DOHH2 (cell line): ENCODE data around the gene DDR1.

ENCODE experiments used
- H3F3A ChIP-seq: fragments of 200-600 bp; sonication (generic), shearing (Covaris generic); 2 replicates; pipeline ENCODE4 v1.6.0; 2016; ENCODE audit warnings: antibody characterized with exemption, mild to moderate bottlenecking; ENCODE audit not compliant: control insufficient read depth, insufficient read depth
- H3K27ac ChIP-seq: fragments of 200-600 bp; sonication (generic); 2 replicates; pipeline ENCODE4 v1.5.1; 2014; ENCODE audit warnings: low read depth, mild to moderate bottlenecking, low read length, moderate library complexity
- H3K27me3 ChIP-seq: fragments of 200-600 bp; sonication (generic); 2 replicates; pipeline ENCODE4 v1.6.1; 2014; ENCODE audit warnings: mild to moderate bottlenecking, low read length, mixed read lengths; ENCODE audit not compliant: control insufficient read depth
- H3K36me3 ChIP-seq: fragments of 200-600 bp; sonication (generic); 2 replicates; pipeline ENCODE4 v1.6.1; 2014; ENCODE audit warnings: mild to moderate bottlenecking, low read length, moderate library complexity, mixed read lengths; ENCODE audit not compliant: control insufficient read depth
- H3K4me1 ChIP-seq: fragments of 200-600 bp; sonication (generic); 2 replicates; pipeline ENCODE4 v1.6.1; 2014; ENCODE audit warnings: mild to moderate bottlenecking, low read length, mixed read lengths; ENCODE audit not compliant: control insufficient read depth
- H3K4me2 ChIP-seq: fragments of 200-600 bp; sonication (generic); 2 replicates; pipeline ENCODE4 v1.6.0; 2014; ENCODE audit warnings: mild to moderate bottlenecking, low read length, moderate library complexity
- H3K4me3 ChIP-seq: fragments of 200-600 bp; sonication (generic); 2 replicates; pipeline ENCODE4 v1.5.1; 2014; ENCODE audit warnings: mild to moderate bottlenecking, low read length, mixed read lengths
- H3K79me2 ChIP-seq: fragments of 200-600 bp; sonication (generic); 2 replicates; pipeline ENCODE4 v1.6.1; 2014; ENCODE audit warnings: mild to moderate bottlenecking, low read length, mixed read lengths; ENCODE audit not compliant: control insufficient read depth
- H3K9me2 ChIP-seq: fragments of 200-600 bp; sonication (generic); replicated peaks from 2 replicates; pipeline ENCODE4 v1.6.1; 2014; ENCODE audit warnings: mild to moderate bottlenecking, low read length, mixed read lengths; ENCODE audit not compliant: control insufficient read depth
- H3K9me3 ChIP-seq: fragments of 200-600 bp; sonication (generic); 2 replicates; pipeline ENCODE4 v1.6.1; 2014; ENCODE audit warnings: antibody characterized with exemption, low read length, mixed read lengths; ENCODE audit not compliant: control insufficient read depth, insufficient read depth
- H4K20me1 ChIP-seq: fragments of 200-600 bp; sonication (generic); 2 replicates; pipeline ENCODE4 v1.6.0; 2014; ENCODE audit warnings: low read depth, mild to moderate bottlenecking, antibody characterized with exemption, low read length, moderate library complexity; ENCODE audit not compliant: control insufficient read depth, insufficient read depth
- CTCF ChIP-seq: fragments of 200-600 bp; sonication (generic); IDR thresholded peaks from one replicate; pipeline ENCODE4 v1.5.1; 2014; ENCODE audit warnings: antibody characterized with exemption, mild to moderate bottlenecking, low read depth, low read length; ENCODE audit not compliant: poor library complexity, severe bottlenecking
- EZH2phosphoT487 ChIP-seq: fragments of 200-600 bp; sonication (generic); IDR thresholded peaks from 2 replicates; pipeline ENCODE4 v1.6.1; 2017; ENCODE audit warnings: borderline replicate concordance, mild to moderate bottlenecking, antibody characterized with exemption, low read length, moderate library complexity, mixed read lengths

Gene DDR1

DNA sequence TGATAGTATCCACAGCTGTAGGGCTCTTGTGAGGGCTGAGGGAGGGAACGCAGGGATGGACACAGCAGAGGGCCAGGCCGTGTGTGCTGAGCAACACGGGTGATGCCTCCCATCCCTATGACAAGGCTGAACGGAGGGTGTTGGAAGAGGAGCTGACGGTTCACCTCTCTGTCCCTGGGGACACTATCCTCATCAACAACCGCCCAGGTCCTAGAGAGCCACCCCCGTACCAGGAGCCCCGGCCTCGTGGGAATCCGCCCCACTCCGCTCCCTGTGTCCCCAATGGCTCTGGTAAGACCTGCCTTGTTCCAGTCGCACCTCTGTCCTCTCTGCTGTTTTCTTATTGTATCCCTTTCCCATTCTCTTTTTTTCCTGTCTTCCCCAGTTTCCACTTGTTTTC lies 10.1 kb downstream of the DDR1 start:
- H3K36me3 ChIP-seq, result peaks cover 6% of the 10 kb centered on the region; the same call in 1 of the 2 replicates
- no peak overlapping the region for H3K4me2 ChIP-seq
- no peaks in the 10 kb centered on the region for H3K27me3 ChIP-seq
- H3F3A ChIP-seq, result no peaks in the 10 kb centered on the region
- H3K9me3 ChIP-seq, result no peaks in the 10 kb centered on the region
- H3K79me2 ChIP-seq, result no peaks in the 10 kb centered on the region
- H3K9me2 ChIP-seq, result no peaks in the 10 kb centered on the region
- no peak overlapping the region for H3K4me3 ChIP-seq
- H4K20me1 ChIP-seq, result no peaks in the 10 kb centered on the region
- no peaks in the 10 kb centered on the region for H3K4me1 ChIP-seq
- no peak overlapping the region for H3K27ac ChIP-seq
- TF ChIP-seq EZH2phosphoT487 (no peak), CTCF (no peak)

DNA sequence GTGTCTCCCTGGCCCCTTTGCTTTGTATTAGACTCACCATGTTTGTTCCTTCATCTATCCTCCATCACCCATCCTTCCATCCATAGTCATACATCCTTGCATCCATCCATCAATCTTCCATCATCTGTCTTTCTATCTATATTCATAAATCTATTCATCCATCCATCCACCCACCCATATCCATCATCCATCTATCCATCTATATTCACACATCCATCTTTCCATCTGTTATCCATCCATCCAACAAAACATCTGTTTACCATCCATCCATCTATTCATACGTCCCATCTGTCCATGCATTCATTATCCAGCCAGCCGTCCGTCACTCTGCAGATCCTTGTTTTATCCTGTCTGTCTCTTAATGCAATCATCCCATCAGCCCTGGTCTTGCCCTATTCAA lies 10.6 kb downstream of the DDR1 start:
- TF ChIP-seq CTCF (no peak), EZH2phosphoT487 (no peak)
- Histone ChIP-seq H3K36me3 (peaks cover 9% of the 10 kb centered on the region; the same call in 1 of the 2 replicates), H3K79me2 (no peaks in the 10 kb centered on the region), H3K9me2 (no peaks in the 10 kb centered on the region), H3K27ac (no peak overlapping the region), H3K4me3 (no peak overlapping the region), H3F3A (no peaks in the 10 kb centered on the region), H3K27me3 (no peaks in the 10 kb centered on the region), H4K20me1 (no peaks in the 10 kb centered on the region), H3K4me1 (no peaks in the 10 kb centered on the region), H3K4me2 (no peak overlapping the region), H3K9me3 (no peaks in the 10 kb centered on the region)

DNA sequence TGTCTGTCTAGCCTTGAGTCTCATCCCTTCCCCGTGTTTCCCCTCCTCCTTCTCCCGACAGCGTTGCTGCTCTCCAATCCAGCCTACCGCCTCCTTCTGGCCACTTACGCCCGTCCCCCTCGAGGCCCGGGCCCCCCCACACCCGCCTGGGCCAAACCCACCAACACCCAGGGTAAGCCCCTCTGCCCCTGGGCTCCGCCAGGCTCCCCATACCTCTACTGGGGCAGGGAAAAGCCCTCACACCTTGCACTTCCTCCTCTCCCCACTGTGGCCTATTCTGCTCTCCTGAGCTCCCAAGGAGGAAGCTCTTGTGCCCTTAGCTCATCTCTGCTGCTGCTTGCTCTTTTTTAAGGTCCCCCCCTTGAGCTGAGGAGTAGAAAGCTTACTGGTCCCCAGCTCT lies 11.0 kb downstream of the DDR1 start:
- Histone ChIP-seq H3F3A (no peaks in the 10 kb centered on the region), H3K4me3 (no peak overlapping the region), H3K36me3 (peaks cover 9% of the 10 kb centered on the region; the same call in 1 of the 2 replicates), H3K27me3 (no peaks in the 10 kb centered on the region), H3K4me2 (no peak overlapping the region), H3K27ac (no peak overlapping the region), H3K4me1 (no peaks in the 10 kb centered on the region), H3K9me3 (no peaks in the 10 kb centered on the region), H3K79me2 (no peaks in the 10 kb centered on the region), H4K20me1 (no peaks in the 10 kb centered on the region), H3K9me2 (no peaks in the 10 kb centered on the region)
- no peak for TF ChIP-seq EZH2phosphoT487
- no peak for TF ChIP-seq CTCF
